Tibial nerve (tissue), 4 donors: Measurements from ENCODE around the gene ZDHHC8. TPM values are rescaled to one million over a fixed set of nuclear protein-coding genes. Genes with fewer than 3 reads are reported as not detected.
A peak's percentile ranks its signal among the peaks of the same experiment; 100 is the strongest.

Experiments used
- DNase-seq, 2 donors: peaks; one replicate each; pipeline ENCODE4 v3.0.0-alpha.2; 2019; ENCODE audit warnings: low spot score in 2 of 2
- H3K27ac ChIP-seq, 4 donors: fragments of 200-600 bp; sonication (generic) in 3 of 4; one replicate each; pipeline ENCODE4 v1.5.1; 2017 to 2019; ENCODE audit warnings: mild to moderate bottlenecking in 1 of 4
- H3K27me3 ChIP-seq, 2 donors: fragments of 200-600 bp; sonication (generic) in 1 of 2; one replicate each; pipeline versions ENCODE4 v1.5.1 to v1.6.0; 2017 to 2019
- H3K36me3 ChIP-seq, 3 donors: fragments of 200-600 bp; sonication (generic); one replicate each; pipeline ENCODE4 v1.5.1; 2018 to 2019
- H3K4me1 ChIP-seq, 4 donors: fragments of 200-600 bp; sonication (generic) in 3 of 4; one replicate each; pipeline ENCODE4 v1.5.1; 2017 to 2019
- H3K4me3 ChIP-seq, 4 donors: fragments of 200-600 bp; sonication (generic) in 3 of 4; one replicate each; pipeline ENCODE4 v1.5.1; 2017 to 2019; ENCODE audit warnings: mild to moderate bottlenecking in 1 of 4, moderate library complexity in 1 of 4
- H3K9me3 ChIP-seq, 4 donors: fragments of 200-600 bp; sonication (generic) in 3 of 4; one replicate each; pipeline ENCODE4 v1.5.1; 2017 to 2019
- EP300 ChIP-seq, 2 donors: sonication (generic); formaldehyde crosslinking; IDR thresholded peaks; one replicate each; pipeline ENCODE4 v1.6.1; 2017; ENCODE audit warnings: antibody characterized with exemption in 2 of 2, mild to moderate bottlenecking in 1 of 2
- POLR2A ChIP-seq, 2 donors: fragments of 450-650 bp; IDR thresholded peaks; one replicate each; pipeline ENCODE4 v1.6.1; 2017; ENCODE audit warnings: antibody characterized with exemption in 2 of 2, mild to moderate bottlenecking in 2 of 2, moderate library complexity in 2 of 2
- WGBS, 2 donors: methylation state at CpG; one replicate each; pipeline ENCODE4 v1.1.5; 2018; 5-methylcytosine and 5-hydroxymethylcytosine counted together
- total RNA-seq, 4 donors: library from RNA; depleted of rRNA; stranded (reverse); fragments of >200 nt; gene quantifications; one replicate each; pipeline ENCODE4 v1.1.0, GENCODE V29; 2016
- TF ChIP-seq, protein P1 (sequence below), 5 experiments: fragments of 200-600 bp in 3 of 5; fragments of 450-650 bp in 2 of 5; sonication (generic) in 3 of 5; IDR thresholded peaks; one replicate each; pipeline ENCODE4 v1.5.1; 2016 to 2019; ENCODE audit warnings: antibody characterized with exemption in 5 of 5, mild to moderate bottlenecking in 3 of 5, moderate library complexity in 2 of 5

ZDHHC8 gene
- total RNA-seq, 4 donors from 2014 or later, result 40.6 to 53.7 (median 47.4) TPM

DNA sequence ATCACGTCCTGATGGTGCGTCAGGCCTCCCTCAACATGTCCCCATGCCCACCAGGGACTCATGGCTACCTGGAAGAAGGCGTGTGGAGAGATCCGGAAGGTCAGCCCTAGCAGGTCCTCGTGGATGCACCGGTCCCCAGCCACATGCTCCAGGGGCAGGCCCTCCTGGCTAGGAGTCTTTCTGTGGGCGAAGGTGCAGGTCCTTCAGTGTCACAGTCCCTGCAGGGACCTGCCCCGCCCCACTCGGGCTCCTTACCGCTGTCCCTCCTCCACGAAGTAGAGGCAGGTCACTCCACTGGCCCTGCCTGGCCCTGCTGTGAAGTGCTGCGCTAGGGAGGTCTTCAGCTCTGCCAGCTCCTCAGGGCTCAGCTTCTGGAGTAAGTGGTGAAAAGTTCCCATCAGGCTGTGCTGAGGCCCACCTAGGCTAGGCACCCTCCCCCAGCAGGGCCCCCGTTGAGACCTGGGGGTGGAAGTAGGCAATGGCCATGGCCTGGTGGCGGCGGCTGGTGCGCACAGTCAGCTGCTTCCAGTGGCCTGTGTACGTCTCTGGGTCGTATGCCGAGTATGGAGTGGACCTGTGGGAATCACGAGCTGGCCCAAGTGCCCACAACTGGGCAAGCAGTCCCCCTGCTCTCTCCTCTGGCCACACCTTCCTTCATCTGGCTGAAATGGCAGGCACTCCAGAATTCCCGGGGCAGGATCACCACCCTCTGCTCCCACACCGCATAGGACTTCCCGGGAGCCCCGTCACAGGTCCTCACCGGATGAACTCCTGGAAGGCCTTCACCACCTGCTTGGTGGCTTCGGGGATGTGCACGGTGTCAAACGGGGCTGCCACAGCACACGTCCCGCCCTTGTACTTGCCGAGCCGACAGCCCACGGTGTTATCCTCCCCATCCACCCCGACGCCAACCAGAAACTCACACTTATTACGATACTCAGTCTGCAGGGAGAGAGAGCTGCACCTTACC lies 16.8 kb upstream of the ZDHHC8 start:
- TF ChIP-seq EP300 (IDR thresholded peaks at IDR 0.05) (no peak), POLR2A (IDR thresholded peaks at IDR 0.05) (no peak)
- TF ChIP-seq, protein P1, sequence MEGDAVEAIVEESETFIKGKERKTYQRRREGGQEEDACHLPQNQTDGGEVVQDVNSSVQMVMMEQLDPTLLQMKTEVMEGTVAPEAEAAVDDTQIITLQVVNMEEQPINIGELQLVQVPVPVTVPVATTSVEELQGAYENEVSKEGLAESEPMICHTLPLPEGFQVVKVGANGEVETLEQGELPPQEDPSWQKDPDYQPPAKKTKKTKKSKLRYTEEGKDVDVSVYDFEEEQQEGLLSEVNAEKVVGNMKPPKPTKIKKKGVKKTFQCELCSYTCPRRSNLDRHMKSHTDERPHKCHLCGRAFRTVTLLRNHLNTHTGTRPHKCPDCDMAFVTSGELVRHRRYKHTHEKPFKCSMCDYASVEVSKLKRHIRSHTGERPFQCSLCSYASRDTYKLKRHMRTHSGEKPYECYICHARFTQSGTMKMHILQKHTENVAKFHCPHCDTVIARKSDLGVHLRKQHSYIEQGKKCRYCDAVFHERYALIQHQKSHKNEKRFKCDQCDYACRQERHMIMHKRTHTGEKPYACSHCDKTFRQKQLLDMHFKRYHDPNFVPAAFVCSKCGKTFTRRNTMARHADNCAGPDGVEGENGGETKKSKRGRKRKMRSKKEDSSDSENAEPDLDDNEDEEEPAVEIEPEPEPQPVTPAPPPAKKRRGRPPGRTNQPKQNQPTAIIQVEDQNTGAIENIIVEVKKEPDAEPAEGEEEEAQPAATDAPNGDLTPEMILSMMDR (IDR thresholded peaks at IDR 0.05), result no peak
- 88% methylated on average over 35 to 36 of the region's 36 CpGs for WGBS, 2 donors

DNA sequence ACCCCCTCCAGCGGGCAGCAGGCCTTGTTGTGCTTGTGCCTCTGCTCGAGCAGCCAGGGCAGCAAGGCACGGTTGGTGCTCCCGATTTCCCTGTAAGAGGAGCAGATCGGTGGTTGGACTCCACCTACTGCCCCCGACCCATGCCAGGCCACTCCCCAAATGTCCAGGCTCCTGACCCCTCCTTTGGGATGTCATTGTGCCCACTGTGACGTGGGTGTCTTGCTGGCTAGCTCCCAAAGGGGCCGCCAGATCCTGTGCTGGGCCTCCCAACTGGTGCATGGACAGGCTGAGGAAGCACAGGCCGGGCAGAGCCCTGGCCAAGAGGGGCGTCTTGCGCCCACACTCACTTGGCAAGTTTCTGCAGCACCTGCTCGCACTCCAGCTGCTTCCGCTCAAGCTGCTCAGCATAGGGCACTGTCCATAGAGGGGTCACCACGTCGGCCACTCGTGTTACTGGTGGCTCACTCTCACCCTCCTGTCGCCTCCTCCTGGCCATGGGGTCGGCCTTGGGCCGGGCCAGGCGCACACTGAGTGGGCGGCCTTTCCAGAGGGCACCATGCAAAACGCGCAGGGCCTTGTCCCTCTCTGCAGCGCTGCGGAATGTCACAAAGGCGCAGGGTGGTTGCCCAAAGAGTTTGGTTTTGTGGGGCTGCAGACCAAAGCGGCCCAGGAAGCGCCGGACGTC lies 15.8 kb upstream of the ZDHHC8 start, which contains the start of gene RANBP1:
TSS of gene RANBP1 (plus strand) at position 414 of the 685 bp plus-strand sequence. CDS start at position 495, 81 bp downstream.
- H3K4me1 ChIP-seq, result peaks cover 0 to 76% (median 32%) of the 10 kb centered on the region in 4 donors
- H3K9me3 ChIP-seq, result no peaks in the 10 kb centered on the region
- WGBS, 2 donors, result 45 to 65% methylated on average over 18 to 19 of the region's 30 CpGs
- H3K27me3 ChIP-seq, result no peaks in the 10 kb centered on the region
- H3K4me3 ChIP-seq, result peak within 1 kb of the TSS; percentile 84 to 98 (median 91)
- DNase-seq, result no peak
- peaks cover 0 to 71% (median 5%) of the 10 kb centered on the region in 3 donors for H3K36me3 ChIP-seq
- TF ChIP-seq EP300 (IDR thresholded peaks at IDR 0.05), result no peak
- TF ChIP-seq POLR2A (IDR thresholded peaks at IDR 0.05), result no peak
- TF ChIP-seq, protein P1 (IDR thresholded peaks at IDR 0.05), result no peak
- peak within 1 kb of the TSS; percentile 86 to 94 (median 92) for H3K27ac ChIP-seq

More for the DNA sequence above, 16.8 kb upstream of the ZDHHC8 start:
- H3K4me3 ChIP-seq, result no peak overlapping the region
- peaks cover 0 to 66% (median 32%) of the 10 kb centered on the region in 4 donors for H3K4me1 ChIP-seq
- H3K27ac ChIP-seq, result peak overlapping the region in 1 of 4 donors; percentile 92
- no peaks in the 10 kb centered on the region for H3K9me3 ChIP-seq
- DNase-seq, result no peak
- no peaks in the 10 kb centered on the region for H3K27me3 ChIP-seq
- peaks cover 0 to 71% (median 5%) of the 10 kb centered on the region in 3 donors for H3K36me3 ChIP-seq

DNA sequence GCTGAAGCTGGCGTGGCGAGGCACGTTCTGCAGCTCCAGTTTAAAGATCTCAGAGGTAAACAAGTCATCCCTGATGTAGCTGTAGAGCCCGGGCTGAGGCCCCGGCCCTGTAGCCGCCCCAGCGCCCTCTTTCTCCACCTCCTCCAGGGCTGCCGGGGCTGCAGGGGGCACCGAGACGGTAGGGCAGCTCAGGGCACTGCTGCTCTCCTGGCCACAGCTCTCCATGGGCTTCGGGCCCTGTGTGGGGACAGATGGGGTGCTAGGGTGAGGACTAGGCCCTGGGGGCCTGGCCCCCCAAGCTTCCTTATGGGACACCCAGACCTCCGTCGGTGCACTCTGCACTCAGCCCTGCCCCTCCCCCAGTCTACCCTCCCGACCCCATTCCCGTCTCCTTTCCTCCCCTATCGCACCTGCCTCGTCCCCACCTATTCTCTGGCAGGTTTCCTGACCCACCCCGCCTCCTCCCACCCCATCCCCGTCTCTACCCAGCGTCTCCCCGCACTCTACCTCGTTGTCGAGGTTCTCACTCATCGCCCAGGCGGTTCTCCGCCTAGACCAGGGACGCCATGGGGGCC lies 15.1 kb upstream of the ZDHHC8 start:
- Histone ChIP-seq H3K27ac (peak overlapping the region; percentile 86 to 94 (median 92)), H3K27me3 (no peaks in the 10 kb centered on the region), H3K36me3 (peaks cover 0 to 71% (median 5%) of the 10 kb centered on the region in 3 donors), H3K4me3 (peak overlapping the region; percentile 84 to 98 (median 91)), H3K9me3 (no peaks in the 10 kb centered on the region), H3K4me1 (peaks cover 0 to 82% (median 32%) of the 10 kb centered on the region in 4 donors)
- no peak for DNase-seq
- TF ChIP-seq POLR2A (IDR thresholded peaks at IDR 0.05) (no peak), EP300 (IDR thresholded peaks at IDR 0.05) (no peak)
- TF ChIP-seq, protein P1 (IDR thresholded peaks at IDR 0.05), result no peak
- 10 to 11% methylated on average over 27 of the region's 27 CpGs for WGBS, 2 donors

DNA sequence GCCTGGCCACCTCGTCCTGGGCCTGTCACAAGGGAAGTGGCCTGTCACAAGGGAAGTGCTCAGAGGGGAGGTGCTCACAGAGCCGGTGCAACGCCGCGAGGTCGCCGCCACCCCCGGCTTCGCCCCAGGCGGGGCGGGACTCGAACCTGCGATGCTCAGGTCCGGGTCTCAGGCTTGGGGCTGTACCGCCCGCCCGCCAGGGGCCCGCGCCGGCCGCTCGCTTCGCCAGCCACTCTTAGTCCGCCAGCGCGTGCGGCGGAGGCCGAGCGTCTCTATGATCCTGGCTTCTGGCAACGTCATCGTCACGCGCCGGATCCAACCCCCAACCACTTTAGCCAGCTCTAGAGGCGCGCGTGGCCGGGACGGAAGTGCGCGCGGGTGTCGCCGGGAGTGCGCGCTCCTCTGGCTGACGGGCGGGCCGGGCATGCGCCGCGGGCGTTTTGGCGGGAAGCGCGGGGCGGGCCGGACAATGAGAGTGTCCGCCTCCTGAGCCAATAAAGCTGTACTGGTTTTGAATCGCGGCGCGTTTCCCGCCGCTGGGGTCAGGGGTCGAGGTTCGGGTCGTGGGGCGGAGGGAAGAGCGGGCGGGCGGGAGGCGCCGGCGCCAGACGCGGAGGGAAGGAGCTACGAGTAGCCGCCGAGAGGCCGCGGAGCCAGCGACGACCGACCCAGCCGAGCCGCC lies 14.5 kb upstream of the ZDHHC8 start, which contains the start of gene TRMT2A:
TSS of gene TRMT2A (minus strand) at position 276 of the 682 bp plus-strand sequence. CDS start 320 bp downstream, outside the sequence.
- 0 to 1% methylated on average over 9 to 74 of the region's 88 CpGs for WGBS, 2 donors
- H3K27me3 ChIP-seq, result no peaks in the 10 kb centered on the region
- H3K9me3 ChIP-seq, result no peaks in the 10 kb centered on the region
- H3K36me3 ChIP-seq, result peaks cover 0 to 71% (median 5%) of the 10 kb centered on the region in 3 donors
- peak within 1 kb of the TSS; percentile 86 to 94 (median 92) for H3K27ac ChIP-seq
- peak within 1 kb of the TSS; percentile 84 to 98 (median 96) for H3K4me3 ChIP-seq
- H3K4me1 ChIP-seq, result peaks cover 0 to 85% (median 29%) of the 10 kb centered on the region in 4 donors
- peak; percentile 98 for DNase-seq
- TF ChIP-seq, protein P1 (IDR thresholded peaks at IDR 0.05), result peak in 3 of 5 experiments; percentile 3 to 59 (median 37)
- peak; percentile 34 to 89 for TF ChIP-seq EP300 (IDR thresholded peaks at IDR 0.05)
- peak in 1 of 2 donors; percentile 34 for TF ChIP-seq POLR2A (IDR thresholded peaks at IDR 0.05)
